H1 (cell line): ENCODE results near the gene IL10RA. TPM values are rescaled to one million over a fixed set of nuclear protein-coding genes. Genes with fewer than 3 reads are reported as not detected.

ENCODE experiments used
- CTCF ChIA-PET: fragments of 300-600 bp; sonication (Branson Sonifier 250); formaldehyde crosslinking; loops from one replicate; lab custom pipeline; 2021; ENCODE audit not compliant: partially characterized antibody; lab: Charles Lee
- POLR2A ChIA-PET: fragments of 300-600 bp; sonication (Branson Sonifier 250); formaldehyde crosslinking; loops from one replicate; lab custom pipeline; 2021; ENCODE audit warnings: inconsistent platforms; ENCODE audit not compliant: partially characterized antibody; lab: Charles Lee
- DNase-seq, 2 experiments: peaks; one replicate each; pipeline versions ENCODE4 v3.0.0 to v3.0.0-alpha.2; 2010 to 2022; ENCODE audit warnings: low spot score in 2 of 2, low read depth in 1 of 2, mixed read lengths in 1 of 2
- FAIRE-seq: peaks from 2 replicates; lab custom pipeline; 2011; peaks lifted over from hg19 to GRCh38; lab: Jason Lieb, UNC
- H2AFZ ChIP-seq: 2 replicates; pipeline ENCODE4 v1.8.1; 2012; ENCODE audit warnings: low read length, inconsistent platforms
- H2AK5ac ChIP-seq: 2 replicates; pipeline ENCODE4 v1.6.1; 2013; ENCODE audit warnings: low read depth, low read length
- H2BK120ac ChIP-seq: replicated peaks from 2 replicates; pipeline ENCODE3; 2013; ENCODE audit warnings: low read depth, low read length, inconsistent platforms
- H2BK12ac ChIP-seq: 2 replicates; pipeline ENCODE4 v1.6.1; 2013; ENCODE audit warnings: low read depth, low read length
- H2BK15ac ChIP-seq: 2 replicates; pipeline ENCODE4 v1.6.1; 2013; ENCODE audit warnings: low read length
- H2BK20ac ChIP-seq: 2 replicates; pipeline ENCODE4 v1.6.1; 2013; ENCODE audit warnings: low read length
- H2BK5ac ChIP-seq: 2 replicates; pipeline ENCODE4 v1.6.1; 2013; ENCODE audit warnings: low read depth, low read length
- H3K14ac ChIP-seq: 2 replicates; pipeline ENCODE4 v1.6.1; 2013; ENCODE audit warnings: inconsistent platforms; ENCODE audit not compliant: insufficient read length
- H3K18ac ChIP-seq: 2 replicates; pipeline ENCODE4 v1.6.1; 2013; ENCODE audit warnings: low read length; ENCODE audit errors: extremely low read depth
- H3K23ac ChIP-seq: 2 replicates; pipeline ENCODE4 v1.6.1; 2013; ENCODE audit warnings: inconsistent platforms; ENCODE audit not compliant: insufficient read length
- H3K23me2 ChIP-seq: 2 replicates; pipeline ENCODE4 v1.6.1; 2013; ENCODE audit warnings: low read depth, low read length
- H3K27ac ChIP-seq: 2 replicates; pipeline ENCODE4 v1.6.1; 2011; ENCODE audit warnings: low read depth, low read length, inconsistent platforms
- H3K27me3 ChIP-seq, 4 experiments: replicated peaks in 1 of 4; 1 replicate in 1 of 4; 2 replicates in 3 of 4; pipeline versions ENCODE4 v1.6.1 to v1.8.1; 2011 to 2013; ENCODE audit warnings: low read length in 3 of 4, mild to moderate bottlenecking in 3 of 4, inconsistent platforms in 2 of 4, mixed read lengths in 2 of 4, moderate library complexity in 1 of 4; ENCODE audit not compliant: control insufficient read depth in 3 of 4, insufficient read depth in 3 of 4; ENCODE audit errors: extremely low read depth in 1 of 4
- H3K36me3 ChIP-seq, 4 experiments: 2 replicates each; pipeline versions ENCODE4 v1.6.1 to v1.8.1; 2011 to 2013; ENCODE audit warnings: mild to moderate bottlenecking in 4 of 4, low read length in 3 of 4, moderate library complexity in 2 of 4, control low read depth in 1 of 4, inconsistent platforms in 1 of 4; ENCODE audit not compliant: insufficient read depth in 4 of 4, control insufficient read depth in 2 of 4
- H3K4ac ChIP-seq: replicated peaks from 2 replicates; pipeline ENCODE3; 2013; ENCODE audit warnings: low read length, low read depth, mixed read lengths, inconsistent platforms; ENCODE audit not compliant: insufficient read length
- H3K4me1 ChIP-seq, 4 experiments: replicated peaks in 1 of 4; 1 replicate in 1 of 4; 2 replicates in 3 of 4; pipeline versions ENCODE4 v1.6.1 to v1.8.1; 2011 to 2013; ENCODE audit warnings: low read length in 3 of 4, inconsistent platforms in 2 of 4, mixed read lengths in 1 of 4; ENCODE audit not compliant: insufficient read depth in 4 of 4, control insufficient read depth in 3 of 4
- H3K4me2 ChIP-seq, 2 experiments: 2 replicates each; pipeline versions ENCODE4 v1.6.1 to v1.8.1; 2011 to 2013; ENCODE audit warnings: low read depth in 2 of 2, low read length in 2 of 2, control low read depth in 1 of 2, inconsistent platforms in 1 of 2, mild to moderate bottlenecking in 1 of 2; ENCODE audit not compliant: insufficient read depth in 1 of 2
- H3K4me3 ChIP-seq, 4 experiments: fragments of 200-600, 300-600 bp in 1 of 4; sonication (generic), shearing (Covaris generic), sonication (Bioruptor Twin) in 1 of 4; 2 replicates each; pipeline versions ENCODE4 v1.5.1 to v1.8.1; 2011 to 2016; ENCODE audit warnings: low read length in 4 of 4, low read depth in 3 of 4, control low read depth in 2 of 4, inconsistent platforms in 2 of 4, mild to moderate bottlenecking in 2 of 4, mixed read lengths in 1 of 4, moderate library complexity in 1 of 4; ENCODE audit not compliant: insufficient read depth in 2 of 4; ENCODE audit errors: extremely low read depth in 1 of 4
- H3K56ac ChIP-seq: replicated peaks from 2 replicates; pipeline ENCODE3; 2013; ENCODE audit warnings: low read depth, mild to moderate bottlenecking, mixed read lengths, low read length, inconsistent platforms; ENCODE audit not compliant: insufficient read length
- H3K79me1 ChIP-seq: 2 replicates; pipeline ENCODE4 v1.6.1; 2013; ENCODE audit warnings: low read depth, low read length, control low read depth
- H3K79me2 ChIP-seq, 2 experiments: 2 replicates each; pipeline versions ENCODE4 v1.6.1 to v1.8.1; 2012 to 2013; ENCODE audit warnings: low read length in 2 of 2, mild to moderate bottlenecking in 2 of 2, inconsistent platforms in 1 of 2; ENCODE audit not compliant: insufficient read depth in 2 of 2, control insufficient read depth in 1 of 2
- H3K9ac ChIP-seq, 4 experiments: replicated peaks in 1 of 4; 1 replicate in 1 of 4; 2 replicates in 3 of 4; pipeline versions ENCODE4 v1.6.1 to v1.8.1; 2011 to 2013; ENCODE audit warnings: low read depth in 3 of 4, low read length in 3 of 4, control low read depth in 2 of 4, mild to moderate bottlenecking in 2 of 4, moderate library complexity in 2 of 4, inconsistent platforms in 1 of 4; ENCODE audit errors: extremely low read depth in 1 of 4
- H3K9me3 ChIP-seq, 2 experiments: 2 replicates each; pipeline versions ENCODE4 v1.6.1 to v1.8.1; 2012 to 2013; ENCODE audit warnings: mild to moderate bottlenecking in 2 of 2, moderate library complexity in 2 of 2, control low read depth in 1 of 2, inconsistent platforms in 1 of 2, low read depth in 1 of 2, low read length in 1 of 2, mixed read lengths in 1 of 2; ENCODE audit not compliant: insufficient read depth in 2 of 2
- H4K20me1 ChIP-seq, 2 experiments: replicated peaks in 1 of 2; 2 replicates each; pipeline versions ENCODE3 to v1.8.1; 2011 to 2013; ENCODE audit warnings: inconsistent platforms in 2 of 2, low read length in 2 of 2, mild to moderate bottlenecking in 1 of 2; ENCODE audit not compliant: insufficient read depth in 2 of 2, control insufficient read depth in 1 of 2
- H4K5ac ChIP-seq: 2 replicates; pipeline ENCODE4 v1.6.1; 2013; ENCODE audit warnings: low read length, low read depth, mixed read lengths, inconsistent platforms; ENCODE audit not compliant: insufficient read length
- H4K8ac ChIP-seq: 2 replicates; pipeline ENCODE4 v1.8.0; 2013; ENCODE audit warnings: mild to moderate bottlenecking, moderate library complexity, low read length, inconsistent platforms; ENCODE audit not compliant: insufficient read depth; ENCODE audit errors: extremely low read depth
- H4K91ac ChIP-seq: replicated peaks from 2 replicates; pipeline ENCODE3; 2013; ENCODE audit warnings: low read length, mixed read lengths, inconsistent platforms; ENCODE audit not compliant: insufficient read length
- CHD1 ChIP-seq: IDR thresholded peaks from 2 replicates; pipeline ENCODE4 v1.6.1; 2012; ENCODE audit warnings: low read depth, low read length, improper control_type of control experiment
- CTBP2 ChIP-seq: IDR thresholded peaks from 2 replicates; pipeline ENCODE4 v1.7.0; 2011; ENCODE audit warnings: borderline replicate concordance, mild to moderate bottlenecking, moderate library complexity, mixed read lengths, low read length; ENCODE audit not compliant: insufficient read depth, insufficient read length
- E2F6 ChIP-seq: IDR thresholded peaks from 2 replicates; pipeline ENCODE4 v1.6.1; 2012; ENCODE audit warnings: inconsistent platforms
- WGBS, 2 experiments: shearing (Covaris generic) in 1 of 2; methylation state at CpG; one replicate each; pipeline versions ENCODE4 v1.1.6 to v1.1.7; 2013 to 2015; ENCODE audit warnings: low lambda C conversion rate in 2 of 2, mixed read lengths in 2 of 2, inconsistent platforms in 1 of 2, low coverage in 1 of 2, missing lambda C conversion rate in 1 of 2; ENCODE audit not compliant: insufficient replicate concordance in 2 of 2, insufficient coverage in 1 of 2, insufficient read length in 1 of 2; ENCODE audit errors: extremely low coverage in 1 of 2, missing lambda C conversion rate in 1 of 2; 5-methylcytosine and 5-hydroxymethylcytosine counted together
- polyA plus RNA-seq, 7 experiments: library from polyadenylated mRNA; depleted of rRNA in 3 of 7; stranded (reverse) in 5 of 7; unstranded in 2 of 7; fragments of >200 nt in 5 of 7; fragments of 200-250 nt in 2 of 7; gene quantifications; 1 replicate in 5 of 7; 2 replicates in 1 of 7; 4 replicates in 1 of 7; pipeline versions ENCODE4 v1.2.1 to v1.2.3, GENCODE V29; 2011 to 2013; ENCODE audit warnings: missing spikeins in 2 of 7, mixed read lengths in 2 of 7
- total RNA-seq: library from RNA; stranded (reverse); fragmentation: NEBNext Ultra II Directional; extraction: Animal tissue kit (Norgen Biotek cat#: 25700); gene quantifications from 2 replicates; pipeline ENCODE4 v1.2.1, GENCODE V29; 2021

IL10RA gene
- total and polyA plus RNA-seq, 2 of the 8 experiments (the other 6 are each of a cell fraction or from before 2014, with no cell fraction given): 0.05 to 0.11 TPM

DNA sequence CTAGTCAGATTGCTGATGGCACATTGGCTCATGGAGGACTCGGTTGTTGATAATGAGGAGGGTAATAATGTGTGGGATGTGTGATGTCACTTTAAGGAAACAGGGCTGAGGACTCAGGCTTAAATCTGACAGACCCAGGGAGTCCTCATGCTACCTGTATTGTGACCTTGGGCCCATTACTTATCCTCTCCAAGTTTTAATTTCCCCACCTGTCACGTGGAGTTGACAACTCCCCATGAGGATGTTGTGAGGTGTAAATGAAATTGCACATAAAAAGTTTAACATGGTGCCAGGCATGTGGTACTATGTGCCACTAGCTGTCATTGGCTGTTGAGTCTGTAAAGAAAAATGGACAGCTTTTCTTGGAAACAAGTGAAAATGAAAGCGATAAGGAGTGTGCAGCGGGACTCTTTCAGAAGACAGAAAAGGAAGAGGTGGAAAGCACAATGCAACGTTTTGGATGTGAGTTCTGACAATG, 15.3 kb downstream of the IL10RA start:
- H3K79me1 ChIP-seq: no peaks in the 10 kb centered on the region
- H2BK15ac ChIP-seq: no peak overlapping the region
- H3K9ac ChIP-seq: no peak overlapping the region
- H3K9me3 ChIP-seq: no peaks in the 10 kb centered on the region
- no peaks in the 10 kb centered on the region for H3K79me2 ChIP-seq
- no peaks in the 10 kb centered on the region for H3K36me3 ChIP-seq
- no peak for TF ChIP-seq CTBP2
- no peak for TF ChIP-seq E2F6
- TF ChIP-seq CHD1: no peak
- 87% methylated on average over 5 of the region's 5 CpGs; no CpG with 5 or more reads in 1 of the 2 experiments for WGBS, 2 experiments
- H4K5ac ChIP-seq: no peak overlapping the region
- no peak overlapping the region for H3K14ac ChIP-seq
- no peak overlapping the region for H2BK12ac ChIP-seq
- H3K23me2 ChIP-seq: no peaks in the 10 kb centered on the region
- no peak overlapping the region for H2BK20ac ChIP-seq
- no peak overlapping the region for H2AK5ac ChIP-seq
- no peak overlapping the region for H3K23ac ChIP-seq
- H3K56ac ChIP-seq: no peak overlapping the region
- H2BK5ac ChIP-seq: no peak overlapping the region
- no peak overlapping the region for H3K18ac ChIP-seq
- POLR2A ChIA-PET: no interaction called here
- CTCF ChIA-PET: interaction anchor here (0.6 to 3.8 kb wide), 9 partner anchors 10 to 932 kb away, joined by 3 to 18 read pairs (median 4); no protein-coding TSS in a partner anchor
- no peak overlapping the region for H3K27ac ChIP-seq
- DNase-seq (no peak), FAIRE-seq (no peak)
- H2BK120ac ChIP-seq: no peak overlapping the region
- no peak overlapping the region for H3K4me3 ChIP-seq
- H3K4ac ChIP-seq: no peak overlapping the region
- no peak overlapping the region for H2AFZ ChIP-seq
- H3K4me2 ChIP-seq: no peak overlapping the region
- no peak overlapping the region for H4K8ac ChIP-seq
- H4K20me1 ChIP-seq: no peaks in the 10 kb centered on the region
- H4K91ac ChIP-seq: no peak overlapping the region
- peaks cover 0 to 2% (median 0%) of the 10 kb centered on the region in 4 experiments; a peak in 1 of 7 replicates for H3K27me3 ChIP-seq
- H3K4me1 ChIP-seq: no peaks in the 10 kb centered on the region; a peak in 2 of 7 replicates
